GM19023 (cell line): ENCODE data around the gene LTO1.
"Not testable (repeated sequence)": the region's sequence is repeated elsewhere in the genome, so short reads cannot be mapped to it uniquely, and the experiment has no call there.

Experiments
- ATAC-seq: cut with Tn5 transposase; IDR thresholded peaks from one replicate; pipeline ENCODE4 v1.9.1; 2021; ENCODE audit warnings: mild to moderate bottlenecking, moderate library complexity; ENCODE audit not compliant: unreplicated experiment

Gene LTO1

DNA sequence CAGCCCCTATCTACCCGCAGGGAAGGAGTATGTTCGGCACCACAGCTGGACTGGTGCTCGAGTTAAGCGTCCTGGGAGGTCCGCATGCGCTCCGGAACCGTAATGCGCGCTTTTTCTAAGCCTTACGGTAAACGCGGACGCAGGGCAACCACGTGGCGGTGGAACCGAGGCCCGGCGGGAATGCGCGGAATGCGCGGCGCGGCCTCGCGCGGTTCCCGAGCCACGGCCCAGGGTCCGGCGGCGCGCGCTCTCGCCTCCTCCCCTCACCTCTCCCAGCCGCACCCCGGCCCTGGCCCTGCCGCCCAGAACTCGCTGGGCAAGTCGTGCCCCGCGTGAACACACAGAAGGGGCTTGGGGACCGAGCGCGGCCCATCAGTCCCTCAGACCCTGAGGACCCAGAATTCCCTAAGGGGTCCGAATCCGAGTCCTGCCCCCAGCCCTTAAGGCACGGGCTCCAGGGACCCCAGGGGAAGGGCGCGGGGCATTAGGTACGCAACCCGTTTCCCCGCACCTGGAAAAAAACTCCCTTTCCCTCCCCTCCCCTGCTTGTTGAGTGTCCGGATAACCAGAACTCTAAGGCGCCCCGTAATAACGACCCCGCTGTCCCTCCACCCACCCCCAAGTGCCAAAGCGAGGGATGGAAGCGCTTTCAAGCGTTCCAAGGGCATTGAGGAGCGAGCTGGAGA is 38.5 kb downstream of the LTO1 start:
- no peak for ATAC-seq

DNA sequence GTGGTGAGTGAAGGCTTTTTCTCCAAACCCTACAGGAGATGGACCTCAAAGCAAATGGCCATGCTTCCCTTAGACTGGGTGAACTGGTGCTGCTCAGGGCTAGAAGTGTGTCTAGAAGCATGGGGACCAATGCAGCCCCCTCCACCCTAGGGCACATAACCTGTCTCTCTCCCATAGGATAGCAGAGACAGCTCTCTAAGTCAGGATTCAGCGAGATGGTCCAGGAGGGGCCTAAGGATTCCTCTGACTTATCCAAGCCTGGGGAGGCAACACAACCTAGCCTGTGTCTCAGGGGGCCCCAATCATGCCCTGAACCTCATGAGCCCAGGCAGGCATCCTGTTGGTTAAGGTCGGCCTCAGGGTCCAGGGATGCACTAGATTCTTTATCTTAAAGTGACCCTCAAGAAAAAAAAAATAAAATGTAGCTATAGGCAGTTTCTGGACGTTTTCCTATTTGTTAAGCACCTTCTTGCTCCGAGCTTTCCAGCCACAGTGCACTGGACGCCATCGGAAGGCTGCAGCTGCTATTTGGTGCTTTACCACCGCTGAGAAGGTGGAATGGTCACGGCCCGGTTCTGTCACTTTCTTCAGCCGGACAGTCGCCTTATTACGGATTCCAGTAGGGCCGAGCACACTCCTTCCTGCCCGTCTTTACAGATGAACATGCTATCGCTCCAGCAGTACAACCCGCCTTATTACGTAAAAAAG is 39.2 kb downstream of the LTO1 start:
- ATAC-seq, result no peak

DNA sequence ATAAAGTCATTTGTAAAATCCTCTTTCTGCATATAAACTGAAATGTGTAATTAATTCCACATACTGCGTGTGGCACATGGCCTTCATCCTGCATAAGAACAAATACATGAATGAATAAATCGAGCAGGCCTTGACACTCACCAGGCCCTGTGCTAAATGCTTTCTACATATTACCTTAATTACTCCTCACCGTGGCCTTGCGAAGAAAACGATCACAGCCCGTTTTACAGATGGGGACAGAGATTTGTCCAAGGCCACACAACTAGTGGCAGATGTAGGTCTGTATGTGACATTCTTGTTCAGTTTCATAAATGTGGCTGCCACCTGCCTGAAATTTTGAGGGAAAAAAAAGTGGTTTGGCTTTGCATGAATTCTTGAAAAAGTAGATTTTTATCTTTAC is 40.0 kb downstream of the LTO1 start:
- no peak for ATAC-seq

DNA sequence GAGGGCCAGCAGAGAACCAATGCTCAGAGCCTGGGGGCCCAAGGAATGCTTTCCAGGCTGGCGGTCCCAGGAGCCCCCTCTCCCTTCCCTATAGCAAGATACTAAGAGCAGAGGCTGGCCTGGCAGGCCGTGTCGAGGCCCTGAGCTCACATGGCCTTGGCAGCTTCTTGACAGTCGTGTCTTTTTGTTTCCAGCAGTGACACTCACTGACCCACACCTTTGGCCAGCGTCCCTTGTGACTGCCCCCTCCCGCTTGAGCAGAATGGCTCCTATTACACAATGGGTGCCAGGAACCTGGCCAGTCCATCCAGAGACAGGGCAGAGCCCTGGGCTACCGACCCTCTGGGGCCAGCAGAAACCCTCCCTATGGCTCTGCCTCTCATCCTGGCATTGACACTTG is 40.6 kb downstream of the LTO1 start:
- ATAC-seq, result no peak

DNA sequence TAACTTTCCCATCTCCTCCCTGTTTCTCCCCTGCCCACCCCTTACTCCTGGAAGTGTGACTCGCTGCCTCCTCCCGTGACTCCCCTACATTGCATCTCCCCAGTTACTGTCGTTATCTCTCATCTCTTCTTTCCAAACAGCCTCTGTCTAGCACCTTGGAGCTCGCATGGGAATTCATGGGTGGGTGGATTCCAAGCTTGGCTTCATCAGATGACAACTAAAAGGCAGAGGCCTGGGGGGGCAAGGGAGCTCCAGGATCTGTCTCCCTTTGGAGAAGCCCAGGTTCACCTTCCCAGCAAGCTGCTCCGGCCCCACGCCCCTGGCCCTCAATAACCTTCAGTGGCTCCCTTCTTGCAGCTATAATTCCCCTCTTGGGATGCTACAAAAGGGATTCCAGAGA is 41.1 kb downstream of the LTO1 start:
- no peak for ATAC-seq

DNA sequence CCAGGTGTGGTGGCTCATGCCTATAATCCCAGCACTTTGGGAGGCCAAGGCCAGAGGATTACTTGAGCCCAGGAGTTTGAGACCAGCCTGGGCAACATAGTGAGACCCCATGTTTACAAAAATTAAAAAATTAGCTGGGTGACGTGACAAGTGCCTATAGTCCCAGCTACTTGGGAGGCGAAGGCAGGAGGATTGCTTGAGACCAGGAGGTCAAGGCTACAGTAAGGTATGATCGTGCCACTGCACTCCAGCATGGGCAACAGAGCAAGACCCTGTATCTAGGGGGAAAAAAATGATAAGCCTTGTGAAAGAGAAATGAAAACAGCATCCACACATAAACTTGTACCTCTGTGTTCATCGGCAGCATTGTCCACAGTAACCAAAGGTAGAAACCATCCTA is 42.3 kb downstream of the LTO1 start:
- no peak for ATAC-seq

DNA sequence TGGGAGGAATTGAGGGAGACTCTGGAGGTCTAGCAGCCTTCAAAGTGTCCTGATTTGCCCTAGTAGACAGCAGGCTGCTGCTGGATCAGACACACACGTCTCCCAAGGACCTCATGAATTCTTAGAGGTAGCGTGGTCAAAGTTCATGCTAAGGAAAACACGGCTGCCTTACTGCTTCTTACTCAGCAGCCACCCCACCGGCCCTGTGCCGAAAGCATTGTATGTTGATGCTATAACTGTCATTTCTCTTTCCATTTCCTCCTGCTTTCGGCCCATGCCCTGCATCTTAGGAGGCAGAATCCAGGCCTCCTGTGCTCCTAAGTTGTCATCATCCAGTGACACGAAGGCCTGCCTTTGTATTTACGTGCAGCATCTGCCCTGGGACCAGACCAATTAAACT is 44.7 kb downstream of the LTO1 start:
- ATAC-seq, result no peak

DNA sequence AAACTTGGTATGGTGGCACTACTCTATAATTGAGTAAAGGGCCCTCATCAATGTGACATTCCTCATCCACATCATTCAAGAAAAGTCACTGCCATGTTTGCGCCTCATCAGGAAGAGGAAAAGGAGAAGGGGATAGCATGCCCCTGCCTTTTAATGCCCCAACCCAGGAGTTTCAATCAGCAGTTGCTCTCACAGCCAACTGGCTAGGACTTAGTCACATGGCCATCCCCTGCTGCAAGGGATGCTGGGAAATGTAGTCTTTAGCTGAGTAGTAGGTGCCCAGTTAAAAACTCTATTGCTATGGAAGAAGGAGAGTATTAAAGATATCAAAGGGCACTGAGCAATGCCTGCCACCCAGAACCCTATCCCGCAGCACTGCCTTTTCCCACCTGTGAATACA is 45.1 kb downstream of the LTO1 start:
- no peak for ATAC-seq

DNA sequence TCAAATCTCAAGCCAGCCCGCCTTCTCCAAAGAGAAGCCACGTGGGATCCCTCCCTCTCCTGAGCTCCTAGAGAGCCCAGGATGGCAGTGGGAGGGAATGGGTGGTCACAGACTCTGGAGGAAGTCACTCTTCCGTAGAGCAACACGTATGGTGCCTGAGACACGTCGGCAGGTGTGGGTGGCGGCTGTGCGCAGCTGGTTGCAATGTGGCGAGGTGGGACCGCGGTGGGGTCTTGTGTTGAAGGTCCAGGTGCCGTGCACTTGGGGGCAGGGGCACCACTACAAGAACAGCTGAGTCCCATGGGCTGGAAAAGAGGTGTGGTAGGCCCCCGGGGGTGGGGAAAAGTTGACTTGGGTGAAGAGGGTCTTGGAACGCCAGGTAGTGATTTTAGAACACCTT is 47.6 kb downstream of the LTO1 start:
- ATAC-seq, result no peak

DNA sequence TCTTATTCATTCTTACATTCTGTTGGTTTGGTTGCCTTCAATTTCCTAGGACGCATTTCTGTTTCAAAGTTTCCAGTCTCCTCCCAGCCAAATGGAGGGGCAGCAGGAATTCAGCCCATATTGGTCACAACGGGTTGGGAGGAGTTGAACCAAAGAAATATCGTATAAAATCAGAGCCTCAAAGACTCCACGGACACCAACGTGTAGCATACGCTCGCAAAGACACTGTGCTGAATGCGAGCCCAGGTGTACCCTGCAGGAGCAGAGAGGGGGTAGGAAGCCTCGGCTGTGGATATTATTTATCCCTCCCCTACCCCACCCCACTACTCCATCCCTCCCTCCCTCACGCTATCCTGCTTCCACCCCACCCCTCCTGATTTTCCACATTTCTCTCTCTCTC is 49.7 kb downstream of the LTO1 start:
- ATAC-seq, result no peak

DNA sequence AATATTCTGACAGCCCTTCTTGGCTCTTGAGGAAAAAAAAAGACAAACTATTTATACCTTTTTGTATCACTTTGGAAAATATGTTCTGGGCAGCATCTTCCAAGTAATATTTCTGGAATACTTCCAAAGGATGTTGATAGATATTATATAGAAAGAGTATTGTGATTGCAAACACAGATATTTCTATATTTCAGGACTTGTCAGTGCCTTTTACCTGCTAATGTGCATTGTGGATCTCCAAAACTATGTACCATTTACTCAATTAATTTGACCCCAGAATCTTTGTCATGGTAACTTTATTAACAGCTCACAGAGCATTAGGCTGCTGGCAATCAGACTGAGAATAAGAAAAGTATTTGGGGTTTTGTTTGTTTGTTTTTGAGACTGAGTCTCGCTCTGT is 50.9 kb downstream of the LTO1 start:
- no peak for ATAC-seq

DNA sequence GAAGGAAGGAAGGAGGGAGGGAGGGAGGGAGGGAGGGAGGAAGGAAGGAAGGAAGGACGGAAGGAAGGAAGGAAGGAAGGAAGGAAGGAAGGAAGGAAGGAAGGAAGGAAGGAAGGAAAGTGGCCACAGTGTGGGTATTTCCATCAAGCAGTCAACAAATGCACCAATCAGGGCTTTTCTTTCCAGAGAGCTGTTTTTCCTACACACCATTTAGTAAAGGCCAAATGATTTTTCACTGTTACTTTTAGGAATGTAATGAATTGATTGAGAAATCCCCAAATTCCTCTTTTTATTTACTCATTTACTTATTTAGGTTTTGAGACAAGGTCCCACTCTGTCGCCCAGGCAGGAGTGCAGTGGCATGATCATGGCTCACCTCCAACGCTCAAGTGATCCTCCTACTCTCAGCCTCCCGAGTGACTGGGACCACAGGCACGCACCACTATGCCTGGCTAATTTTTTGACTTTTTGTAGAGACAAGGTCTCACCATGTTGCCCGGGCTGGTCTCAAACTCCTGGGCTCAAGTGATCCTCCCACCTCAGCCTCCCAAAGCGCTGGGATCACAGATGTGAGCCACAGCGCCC is 53.0 kb downstream of the LTO1 start:
- not testable (repeated sequence) for ATAC-seq

DNA sequence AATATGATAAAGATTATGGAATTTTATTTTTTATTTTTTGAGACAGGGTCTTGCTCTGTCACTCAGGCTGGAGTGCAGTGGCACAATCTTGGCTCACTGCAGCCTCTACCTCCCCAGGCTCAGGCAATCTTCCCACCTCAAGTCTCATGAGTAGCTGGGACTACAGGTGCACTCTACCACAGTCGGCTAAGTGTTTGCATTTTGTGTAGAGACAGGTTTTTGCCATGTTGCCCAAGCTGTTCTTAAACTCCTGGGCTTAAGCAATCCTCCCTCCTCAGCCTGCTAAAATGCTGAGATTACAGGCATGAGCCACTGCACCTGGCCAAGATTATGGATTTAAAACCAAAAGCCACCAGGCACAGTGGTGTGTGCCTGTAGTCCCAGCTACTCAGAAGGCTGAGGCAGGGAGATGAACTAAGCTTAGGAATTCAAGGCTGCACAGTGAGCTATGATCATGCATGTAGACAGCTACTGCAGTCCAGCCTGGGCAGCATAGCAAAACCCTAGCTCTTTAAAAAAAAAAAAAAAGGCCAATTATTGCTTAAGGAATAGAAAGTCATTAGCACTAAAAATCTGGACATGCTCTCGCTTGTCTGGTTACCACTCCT is 54.4 kb downstream of the LTO1 start:
- ATAC-seq, result no peak

DNA sequence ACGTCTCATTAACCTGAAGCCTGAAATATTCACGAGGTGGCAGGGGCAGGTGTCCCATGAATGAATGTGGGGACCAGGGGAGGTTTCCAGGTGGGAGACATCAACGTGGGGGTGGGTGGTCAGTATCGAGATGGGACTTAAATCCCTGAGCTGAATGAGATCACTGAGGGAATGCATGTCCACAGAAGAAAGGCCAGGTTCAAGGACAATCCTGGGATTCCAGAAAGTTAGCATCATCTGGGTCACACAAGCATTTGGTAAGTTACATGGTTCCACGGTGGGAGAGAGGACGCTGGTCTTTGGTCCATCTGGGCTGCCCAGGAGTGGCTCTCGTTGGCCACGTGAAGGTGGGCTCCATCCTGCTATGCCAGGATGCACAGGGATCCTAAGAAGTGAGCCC is 56.9 kb downstream of the LTO1 start:
- no peak for ATAC-seq

DNA sequence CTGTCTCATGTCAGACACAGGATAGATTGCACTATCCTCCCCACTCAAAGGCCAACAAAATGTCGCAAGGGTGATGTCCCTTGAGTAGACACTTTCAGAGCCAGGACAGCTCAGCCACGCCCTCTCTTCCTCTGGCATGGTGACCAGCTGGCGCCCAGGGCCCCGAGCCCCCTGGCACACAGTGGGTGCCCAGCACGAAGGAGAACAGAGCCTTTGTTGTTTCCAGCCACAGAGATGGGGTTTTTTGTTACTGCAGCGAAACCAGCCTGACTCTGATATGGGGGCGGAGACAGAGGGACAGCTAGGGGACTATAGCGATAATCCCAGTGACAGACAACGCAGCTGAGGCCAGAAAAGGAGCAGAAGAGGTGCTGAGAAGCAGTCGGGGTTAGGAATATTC is 57.5 kb downstream of the LTO1 start:
- ATAC-seq, result no peak

DNA sequence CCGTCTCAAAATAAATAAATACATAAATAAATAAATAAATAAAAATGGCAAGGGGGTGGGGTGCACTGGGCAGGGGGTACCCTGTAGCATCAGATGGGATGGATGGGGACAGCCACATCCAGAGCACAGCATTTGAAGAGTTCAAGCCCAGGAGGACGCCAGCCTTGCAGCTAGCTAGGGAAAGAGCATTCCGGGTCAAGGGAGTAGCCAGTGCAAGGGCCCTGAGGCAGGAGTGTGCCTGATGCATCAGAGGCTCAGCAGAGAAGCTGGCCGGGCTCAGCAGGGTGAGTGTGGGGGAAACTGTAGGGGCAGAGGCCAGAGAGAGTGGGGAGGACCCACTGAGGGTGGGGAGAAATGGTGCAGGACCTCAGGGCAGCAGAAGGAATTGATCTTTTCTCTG is 57.9 kb downstream of the LTO1 start:
- no peak for ATAC-seq
